Measurements from ENCODE around the gene CFAP52.

CFAP52 gene

GRCh38 chr17:9672691-9673090, 96.2 kb downstream of the CFAP52 start:
- Histone ChIP-seq H3K79me2 (ENCODE audit: insufficient read depth, low read length) (no peaks in the 10 kb centered on the region), H3K4me3 (ENCODE audit: low read depth in 1 of 2, low read length in 2 of 2) (no peak overlapping the region), H3K9me3 (ENCODE audit: insufficient read depth, low read length, severe bottlenecking) (no peaks in the 10 kb centered on the region), H3K27me3 (ENCODE audit: insufficient read depth, low read length, poor library complexity) (peaks cover 4% of the 10 kb centered on the region), H3K27ac (ENCODE audit: low read length) (no peak overlapping the region), H4K20me1 (ENCODE audit: insufficient read depth, low read length) (no peaks in the 10 kb centered on the region), H2AFZ (ENCODE audit: low read depth, low read length) (no peak overlapping the region), H3K9ac (ENCODE audit: low read depth, low read length) (no peak overlapping the region), H3K36me3 (ENCODE audit: insufficient read depth, low read length) (no peaks in the 10 kb centered on the region), H3K4me1 (ENCODE audit: insufficient read depth, low read length) (no peaks in the 10 kb centered on the region), H3K4me2 (ENCODE audit: insufficient read depth, low read length) (no peak overlapping the region)
- DNase-seq = no peak
- TF ChIP-seq CTCF (IDR thresholded peaks at IDR 0.05; ENCODE audit: borderline replicate concordance, extremely low read depth, low read length, poor library complexity, severe bottlenecking) (no peak), EZH2 (IDR thresholded peaks at IDR 0.05; ENCODE audit: borderline replicate concordance, low read depth, low read length, severe bottlenecking) (no peak)
- ATAC-seq (ENCODE audit: insufficient read depth, low read depth) = no peak

GRCh38 chr17:9676084-9676483, 99.6 kb downstream of the CFAP52 start:
- ATAC-seq (ENCODE audit: insufficient read depth, low read depth) (no peak), DNase-seq (no peak)
- no peak overlapping the region for H3K4me2 ChIP-seq (ENCODE audit: insufficient read depth, low read length)
- H3K4me3 ChIP-seq (ENCODE audit: low read depth in 1 of 2, low read length in 2 of 2) = no peak overlapping the region
- H3K36me3 ChIP-seq (ENCODE audit: insufficient read depth, low read length) = no peaks in the 10 kb centered on the region
- peaks cover 4% of the 10 kb centered on the region for H3K27me3 ChIP-seq (ENCODE audit: insufficient read depth, low read length, poor library complexity)
- no peaks in the 10 kb centered on the region for H3K79me2 ChIP-seq (ENCODE audit: insufficient read depth, low read length)
- H3K4me1 ChIP-seq (ENCODE audit: insufficient read depth, low read length) = no peaks in the 10 kb centered on the region
- H2AFZ ChIP-seq (ENCODE audit: low read depth, low read length) = no peak overlapping the region
- H3K9me3 ChIP-seq (ENCODE audit: insufficient read depth, low read length, severe bottlenecking) = peaks cover 13% of the 10 kb centered on the region
- no peaks in the 10 kb centered on the region for H4K20me1 ChIP-seq (ENCODE audit: insufficient read depth, low read length)
- H3K9ac ChIP-seq (ENCODE audit: low read depth, low read length) = no peak overlapping the region
- H3K27ac ChIP-seq (ENCODE audit: low read length) = no peak overlapping the region
- TF ChIP-seq CTCF (IDR thresholded peaks at IDR 0.05; ENCODE audit: borderline replicate concordance, extremely low read depth, low read length, poor library complexity, severe bottlenecking) (peak; percentile 25), EZH2 (IDR thresholded peaks at IDR 0.05; ENCODE audit: borderline replicate concordance, low read depth, low read length, severe bottlenecking) (no peak)

- H3K4me2 ChIP-seq (ENCODE audit: insufficient read depth, low read length) = no peak overlapping the region
Observed at GRCh38 chr17:9676820-9677310, 100.4 kb downstream of the CFAP52 start.

More at GRCh38 chr17:9676820-9677310, 100.4 kb downstream of the CFAP52 start:
- Histone ChIP-seq H3K9ac (ENCODE audit: low read depth, low read length) (no peak overlapping the region), H2AFZ (ENCODE audit: low read depth, low read length) (no peak overlapping the region), H3K4me3 (ENCODE audit: low read depth in 1 of 2, low read length in 2 of 2) (no peak overlapping the region), H3K4me1 (ENCODE audit: insufficient read depth, low read length) (no peaks in the 10 kb centered on the region), H3K79me2 (ENCODE audit: insufficient read depth, low read length) (no peaks in the 10 kb centered on the region), H3K27ac (ENCODE audit: low read length) (no peak overlapping the region), H3K36me3 (ENCODE audit: insufficient read depth, low read length) (no peaks in the 10 kb centered on the region), H3K9me3 (ENCODE audit: insufficient read depth, low read length, severe bottlenecking) (peaks cover 13% of the 10 kb centered on the region), H3K27me3 (ENCODE audit: insufficient read depth, low read length, poor library complexity) (peaks cover 4% of the 10 kb centered on the region), H4K20me1 (ENCODE audit: insufficient read depth, low read length) (no peaks in the 10 kb centered on the region)
- DNase-seq = no peak
- TF ChIP-seq CTCF (IDR thresholded peaks at IDR 0.05; ENCODE audit: borderline replicate concordance, extremely low read depth, low read length, poor library complexity, severe bottlenecking) (no peak), EZH2 (IDR thresholded peaks at IDR 0.05; ENCODE audit: borderline replicate concordance, low read depth, low read length, severe bottlenecking) (no peak)
- ATAC-seq (ENCODE audit: insufficient read depth, low read depth) = no peak
